WTC11 (cell line): ENCODE measurements around the gene MTHFD1L.

Source experiments
- ATF3 ChIP-seq: sonication (generic); formaldehyde crosslinking; conservative IDR thresholded peaks from 2 replicates; pipeline ENCODE4 v1.8.1; 2022; ENCODE audit warnings: mild to moderate bottlenecking, missing genetic modification reagents
- CTCF ChIP-seq: fragments of 200-600 bp; IDR thresholded peaks from 2 replicates; pipeline ENCODE4 v1.8.0; 2022; ENCODE audit warnings: antibody characterized with exemption
- JUN ChIP-seq: sonication (generic); formaldehyde crosslinking; IDR thresholded peaks from 2 replicates; pipeline ENCODE4 v1.8.0; 2023; ENCODE audit warnings: mild to moderate bottlenecking, missing genetic modification reagents
- NR1H2 ChIP-seq: sonication (generic); formaldehyde crosslinking; IDR thresholded peaks from 2 replicates; pipeline ENCODE4 v1.9.0; 2021; ENCODE audit warnings: mild to moderate bottlenecking, moderate library complexity, missing genetic modification reagents
- SP1 ChIP-seq: sonication (generic); formaldehyde crosslinking; conservative IDR thresholded peaks from 2 replicates; pipeline ENCODE4 v1.8.1; 2022; ENCODE audit warnings: missing genetic modification reagents
- USF1 ChIP-seq: sonication (generic); formaldehyde crosslinking; IDR thresholded peaks from 2 replicates; pipeline ENCODE4 v1.8.0; 2022; ENCODE audit warnings: mild to moderate bottlenecking, missing genetic modification reagents
- USF2 ChIP-seq: sonication (generic); formaldehyde crosslinking; IDR thresholded peaks from 2 replicates; pipeline ENCODE4 v1.8.1; 2023; ENCODE audit warnings: mild to moderate bottlenecking, missing genetic modification reagents, moderate library complexity
- ZNF263 ChIP-seq: sonication (generic); formaldehyde crosslinking; IDR thresholded peaks from 2 replicates; pipeline ENCODE4 v1.8.1; 2022; ENCODE audit warnings: low read depth, mild to moderate bottlenecking, moderate library complexity, missing genetic modification reagents

GRCh38 chr6:151058021-151058733 lies 192.7 kb downstream of the MTHFD1L start:
- TF ChIP-seq CTCF (no peak), ZNF263 (no peak), USF1 (CRISPR knock-in tag) (no peak), ATF3 (CRISPR knock-in tag) (no peak), SP1 (CRISPR knock-in tag) (no peak), USF2 (CRISPR knock-in tag) (no peak), JUN (CRISPR knock-in tag) (no peak), NR1H2 (CRISPR knock-in tag) (no peak)
